Stimulated activated naive CD4-positive, alpha-beta T cell treated with Interleukin-2 at 50 U/mL for 16 hours (primary cell): ENCODE measurements around the gene CD300C.
"Not testable (repeated sequence)": the region's sequence is repeated elsewhere in the genome, so short reads cannot be mapped to it uniquely, and the experiment has no call there.

Experiments
- DNase-seq: peaks from one replicate; lab custom pipeline; 2025; lab: John Stamatoyannopoulos, UW

The CD300C gene

GRCh38 chr17:74513987-74514631, 31.8 kb downstream of the CD300C start:
- peak; percentile 10 for DNase-seq

- DNase-seq, result no peak
Measured at GRCh38 chr17:74512624-74513091, 33.3 kb downstream of the CD300C start.

GRCh38 chr17:74512036-74512435, 33.9 kb downstream of the CD300C start:
- no peak for DNase-seq

GRCh38 chr17:74508156-74508555, 37.8 kb downstream of the CD300C start:
- DNase-seq, result no peak

- not testable (repeated sequence) for DNase-seq
Measured at GRCh38 chr17:74503949-74504348, 42.0 kb downstream of the CD300C start.

- no peak for DNase-seq
Measured at GRCh38 chr17:74502861-74503260, 43.1 kb downstream of the CD300C start.

- no peak for DNase-seq
Measured at GRCh38 chr17:74499992-74500391, 45.9 kb downstream of the CD300C start.

GRCh38 chr17:74497471-74497870, 48.4 kb downstream of the CD300C start:
- no peak for DNase-seq

- peak; percentile 59 for DNase-seq
Measured at GRCh38 chr17:74493331-74493833, 52.5 kb downstream of the CD300C start.

GRCh38 chr17:74491626-74492025, 54.3 kb downstream of the CD300C start:
- no peak for DNase-seq
